ENCODE results near the gene PAXX. TPM values are rescaled to one million over a fixed set of nuclear protein-coding genes. Genes with fewer than 3 reads are reported as not detected.

PAXX gene
- total and polyA plus RNA-seq, 9 of the 15 experiments (the other 6 are each of a cell fraction or from before 2014, with no cell fraction given), result 1.2 to 175 (median 38.5) TPM

GRCh38 chr9:136990242-136990911 lies 1.8 kb upstream of the PAXX start (continued):
- no peak for TF ChIP-seq IFI16 (CRISPR knock-in tag; IDR thresholded peaks at IDR 0.05)
- TF ChIP-seq NFE2L1 (tag; IDR thresholded peaks at IDR 0.05; ENCODE audit: borderline replicate concordance, low read depth), result no peak
- peak in 1 of 2 experiments; percentile 89; a peak in 1 of 3 replicates for TF ChIP-seq CBX3 (IDR thresholded peaks at IDR 0.05; ENCODE audit: borderline replicate concordance in 1 of 2, low read length in 2 of 2)
- TF ChIP-seq ZNF583 (CRISPR knock-in tag; IDR thresholded peaks at IDR 0.05), result no peak
- TF ChIP-seq CBX5 (IDR thresholded peaks at IDR 0.05; ENCODE audit: borderline replicate concordance, low read depth), result 0 out of 2 replicates have a peak, but pooled peaks have one; percentile 48
- no peak for TF ChIP-seq RBBP5 (IDR thresholded peaks at IDR 0.05; ENCODE audit: borderline replicate concordance, insufficient read depth, low read length, poor library complexity, severe bottlenecking)
- TF ChIP-seq ZNF212 (CRISPR knock-in tag; IDR thresholded peaks at IDR 0.05), result no peak
- peak; percentile 69; the same call in 1 of the 2 replicates for TF ChIP-seq ZNF431 (CRISPR knock-in tag; IDR thresholded peaks at IDR 0.05)
- TF ChIP-seq ZNF12 (CRISPR knock-in tag; IDR thresholded peaks at IDR 0.05), result no peak
- TF ChIP-seq ZNF280A (IDR thresholded peaks at IDR 0.05; ENCODE audit: low read depth, partially characterized antibody), result peak; percentile 37
- no peak for TF ChIP-seq KHSRP (IDR thresholded peaks at IDR 0.05)
- no peak for TF ChIP-seq SMARCA4 (IDR thresholded peaks at IDR 0.05)
- no peak for TF ChIP-seq EWSR1 (IDR thresholded peaks at IDR 0.05; ENCODE audit: borderline replicate concordance, low read depth, partially characterized antibody)
- TF ChIP-seq TCFL5 (CRISPR knock-in tag; conservative IDR thresholded peaks at IDR 0.05), result no peak
- peak; percentile 78 for TF ChIP-seq TRIM28 (IDR thresholded peaks at IDR 0.05)
- TF ChIP-seq CHD2 (IDR thresholded peaks at IDR 0.05; ENCODE audit: low read depth, low read length), result no peak
- TF ChIP-seq COPS2 (conservative IDR thresholded peaks at IDR 0.05), result no peak
- no peak for TF ChIP-seq TAL1 (IDR thresholded peaks at IDR 0.05)

All from K562 (cell line).